SIG-M5 treated with dmso at 0.1 percent for 504 hours (cell line): ENCODE results near the gene SCD5.
A peak's percentile ranks its signal among the peaks of the same experiment; 100 is the strongest.

ENCODE experiments used
- DNase-seq: peaks from one replicate; lab custom pipeline; 2025; ENCODE audit not compliant: unreplicated experiment; lab: John Stamatoyannopoulos, UW

SCD5 gene

DNA sequence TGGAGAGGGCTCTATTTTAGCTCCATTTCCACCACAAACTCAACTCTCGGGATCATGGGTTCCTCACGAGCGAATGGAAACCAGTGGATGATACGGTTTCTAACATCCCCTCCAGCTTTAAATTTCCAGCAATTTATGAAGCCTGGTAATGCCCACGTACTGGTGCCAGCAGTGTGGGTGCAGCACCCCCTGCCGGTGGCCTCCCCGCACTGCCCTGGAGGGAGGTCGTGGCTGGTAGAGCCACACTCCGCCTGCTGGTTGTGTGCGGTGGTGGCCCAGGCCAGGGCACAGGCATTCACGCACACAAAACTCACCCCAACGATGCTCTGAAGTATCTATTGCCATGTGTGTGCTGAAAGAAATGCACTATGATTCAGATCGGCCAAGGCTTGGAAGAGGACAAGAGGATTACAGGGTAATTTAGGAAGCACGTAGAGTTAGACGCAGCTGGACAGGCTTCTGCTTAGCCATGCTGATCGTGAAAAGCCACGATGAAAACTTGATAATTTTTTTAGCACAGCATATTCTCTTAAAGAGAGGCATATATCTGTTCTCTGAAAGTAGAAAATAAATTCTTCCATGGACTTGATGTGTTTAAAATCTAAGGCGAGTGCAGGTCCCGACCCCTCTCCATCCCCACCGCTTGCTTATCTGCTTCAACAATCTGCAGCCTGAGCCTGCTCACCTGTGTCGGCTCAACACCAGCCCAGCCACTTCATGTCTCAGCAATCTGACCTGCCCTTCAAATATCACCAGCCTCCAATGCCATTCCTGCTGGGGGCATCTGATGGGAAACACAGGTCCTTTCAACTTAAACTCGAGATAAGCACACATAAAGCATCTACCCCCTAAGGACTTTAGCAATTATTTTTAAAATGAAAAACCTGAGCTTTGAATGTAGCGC lies 59.1 kb downstream of the SCD5 start:
- DNase-seq: peak; percentile 42

DNA sequence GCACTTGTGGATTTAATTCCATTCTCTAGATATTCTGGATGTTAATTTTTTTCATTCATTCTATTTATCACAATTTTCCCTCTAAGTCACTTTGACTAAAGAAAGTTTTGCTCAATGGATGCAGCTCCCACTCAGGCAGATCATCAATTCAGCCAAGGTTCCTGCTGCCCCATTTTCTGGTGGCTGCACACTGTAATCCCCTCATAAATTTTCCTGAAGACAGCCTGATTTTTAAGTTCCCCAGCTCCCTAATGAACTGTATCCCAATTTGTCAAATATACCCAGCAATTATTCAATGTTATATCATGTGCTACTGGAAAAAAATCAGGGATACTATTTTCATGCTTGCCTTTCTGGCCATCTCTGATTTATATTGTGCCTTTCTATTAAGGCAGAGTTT lies 61.2 kb downstream of the SCD5 start:
- DNase-seq: no peak

DNA sequence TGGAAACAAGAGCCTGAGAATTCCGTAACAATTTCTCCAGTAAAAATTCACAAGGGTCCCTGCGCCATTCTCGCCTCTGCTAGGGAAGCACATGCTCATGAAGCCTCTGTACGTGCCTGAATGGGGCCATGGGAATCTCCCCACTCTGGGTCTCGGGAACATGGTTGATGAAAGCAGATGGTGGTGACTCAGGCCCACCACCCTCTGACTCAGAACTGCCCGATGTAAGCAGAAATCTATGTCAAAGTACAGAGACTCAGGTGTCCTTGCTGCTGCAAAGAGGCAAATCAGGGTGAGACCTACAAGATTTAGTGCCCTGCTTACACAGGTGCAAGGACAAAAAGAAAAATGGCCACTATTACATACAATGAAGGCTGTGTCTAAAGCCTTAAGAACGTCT lies 65.0 kb downstream of the SCD5 start:
- no peak for DNase-seq

- no peak for DNase-seq
These were observed 70.3 kb downstream of the SCD5 start for GRCh38 chr4:82728301-82728700.

- DNase-seq: no peak
These were observed 72.0 kb downstream of the SCD5 start for GRCh38 chr4:82726596-82726995.

- peak; percentile 35 for DNase-seq
These were observed 76.7 kb downstream of the SCD5 start for GRCh38 chr4:82721819-82722423.

DNA sequence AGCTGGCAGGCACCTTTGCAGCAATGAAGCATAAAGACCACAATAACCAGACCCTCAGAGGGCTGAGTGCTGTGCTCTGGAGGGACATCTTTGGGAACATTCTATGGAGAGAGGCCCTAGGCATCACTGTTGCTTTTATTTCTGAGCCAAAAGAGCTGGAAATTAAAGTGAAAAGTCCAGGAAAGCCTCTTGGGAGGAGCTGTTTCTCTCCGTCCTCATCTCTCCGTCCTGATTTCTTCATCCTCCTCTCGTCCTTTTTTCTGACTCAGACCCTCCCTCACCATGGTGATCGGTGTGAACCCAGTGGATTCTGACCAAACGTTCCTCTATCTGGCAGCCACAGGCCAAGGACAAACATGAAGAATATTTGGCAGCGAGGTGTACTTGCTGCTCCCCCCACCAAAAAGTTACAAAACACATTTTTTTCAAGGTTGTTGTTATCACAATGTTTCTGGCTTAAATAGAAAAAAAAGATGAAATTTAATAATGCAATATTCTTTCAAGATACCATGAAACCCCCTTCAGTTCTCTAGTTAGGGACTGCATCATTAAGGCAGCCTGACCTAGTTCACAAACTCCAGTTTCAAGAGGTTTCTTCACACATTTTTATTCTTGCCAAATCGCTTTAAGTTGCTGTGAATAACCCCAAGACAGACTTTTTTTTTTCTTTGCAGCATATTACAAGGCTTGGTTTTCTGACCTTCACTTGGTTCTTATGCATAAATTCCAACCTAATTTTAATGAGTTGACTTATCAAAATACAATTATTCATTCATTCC lies 80.2 kb downstream of the SCD5 start:
- DNase-seq: peak; percentile 1

DNA sequence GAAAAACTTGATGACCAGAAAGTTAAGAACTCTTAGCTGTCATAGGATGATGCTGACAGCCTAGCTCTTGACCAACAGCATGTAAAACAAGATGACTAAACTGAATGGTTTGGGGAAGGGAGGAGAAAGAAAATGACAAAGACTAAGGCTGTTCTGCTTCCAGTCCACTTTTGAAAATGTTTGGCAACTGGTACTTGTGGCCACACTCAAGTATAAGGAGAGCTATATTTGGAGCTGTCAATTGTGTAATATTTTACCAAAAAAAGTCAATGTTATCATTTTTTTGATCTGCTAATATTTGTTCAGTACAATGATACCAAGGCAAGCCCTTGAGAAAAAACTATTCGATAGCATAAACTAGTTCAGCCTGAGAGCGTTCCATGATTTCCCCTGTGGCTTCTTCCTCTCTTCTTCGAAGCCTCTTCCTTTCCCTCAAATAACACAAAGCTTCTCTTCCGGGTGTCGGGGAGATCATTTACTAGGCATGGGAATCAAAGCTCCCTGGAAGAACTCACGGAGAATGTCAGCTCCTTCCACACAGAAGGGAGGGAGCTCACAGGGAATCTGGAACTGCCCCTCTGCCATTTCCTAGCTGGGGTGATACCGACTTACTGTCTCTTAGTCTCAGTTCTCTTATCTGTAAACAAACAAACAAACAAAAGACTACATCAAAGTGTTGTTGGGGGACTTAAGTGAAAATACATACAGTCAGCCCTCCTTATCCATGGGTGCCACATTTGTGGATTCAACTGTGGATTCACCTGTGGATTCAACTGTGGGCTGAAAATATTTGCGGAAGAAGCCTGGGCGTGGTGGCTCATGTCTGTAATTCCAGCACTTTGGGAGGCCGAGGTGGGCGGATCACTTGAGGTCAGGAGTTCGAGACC lies 82.6 kb downstream of the SCD5 start:
- peak; percentile 72 for DNase-seq

- no peak for DNase-seq
These were observed 84.7 kb downstream of the SCD5 start for GRCh38 chr4:82713856-82714255.

DNA sequence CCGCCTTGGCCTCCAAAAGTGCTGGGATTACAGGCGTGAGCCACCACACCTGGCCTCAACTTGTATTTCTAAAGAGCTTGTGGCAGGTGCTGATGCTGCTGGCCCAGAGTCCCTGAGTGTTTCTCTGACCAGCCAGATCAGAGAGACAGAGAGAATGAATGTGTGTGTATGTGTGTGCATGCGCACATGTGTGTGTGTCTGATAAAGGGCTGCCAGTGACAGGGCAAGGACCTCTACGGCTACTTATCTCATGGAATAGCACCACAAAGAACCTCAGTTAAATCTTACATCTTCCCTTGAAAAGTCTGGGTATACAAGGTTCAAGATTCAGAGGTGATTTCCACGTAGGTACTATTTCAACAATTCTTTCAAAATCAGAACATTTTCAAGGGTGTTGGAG lies 86.0 kb downstream of the SCD5 start:
- DNase-seq: no peak

- no peak for DNase-seq
These were observed 87.3 kb downstream of the SCD5 start for GRCh38 chr4:82711158-82711785.

- no peak for DNase-seq
These were observed 88.2 kb downstream of the SCD5 start for GRCh38 chr4:82710197-82710929.

GRCh38 chr4:82708982-82709381 lies 89.6 kb downstream of the SCD5 start:
- no peak for DNase-seq

GRCh38 chr4:82706349-82707000 lies 92.1 kb downstream of the SCD5 start:
- DNase-seq: no peak

GRCh38 chr4:82705928-82706300 lies 92.7 kb downstream of the SCD5 start:
- DNase-seq: no peak

DNA sequence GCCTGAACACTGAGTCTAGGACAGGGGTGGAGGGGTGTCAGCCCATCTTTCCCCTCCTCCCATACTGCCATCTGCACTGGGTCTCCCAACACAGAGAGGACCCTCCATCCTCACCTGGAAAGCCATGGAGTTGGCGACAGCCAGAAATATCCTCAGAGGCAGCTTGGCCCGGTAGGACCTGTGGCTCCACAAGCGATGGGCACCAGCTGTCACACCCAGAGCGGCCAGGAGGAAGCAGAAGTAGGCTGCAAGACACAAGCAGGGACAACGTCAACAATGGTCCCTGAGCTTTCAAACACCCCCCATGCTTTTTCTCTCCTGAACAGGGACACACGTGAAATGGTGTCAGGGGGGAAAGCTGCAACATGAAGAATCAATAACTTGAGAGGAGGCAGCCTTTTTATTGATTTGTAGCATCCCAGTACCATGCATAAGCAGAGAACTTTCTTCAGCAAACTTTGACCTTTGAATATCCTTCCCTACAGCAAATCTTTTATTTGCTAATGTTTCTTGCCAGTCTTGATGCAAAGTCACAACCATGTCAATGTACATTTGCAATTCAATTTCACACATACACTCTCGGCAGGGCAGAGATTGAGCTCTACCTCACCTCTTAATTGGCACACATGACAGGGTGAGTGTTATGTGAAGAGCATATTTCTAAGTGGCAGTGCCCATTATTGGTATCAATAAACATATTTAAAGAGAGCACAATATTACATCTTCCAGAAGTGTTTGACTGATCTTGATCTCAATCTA lies 93.2 kb downstream of the SCD5 start:
- DNase-seq: no peak

GRCh38 chr4:82704156-82704555 lies 94.4 kb downstream of the SCD5 start:
- DNase-seq: no peak

DNA sequence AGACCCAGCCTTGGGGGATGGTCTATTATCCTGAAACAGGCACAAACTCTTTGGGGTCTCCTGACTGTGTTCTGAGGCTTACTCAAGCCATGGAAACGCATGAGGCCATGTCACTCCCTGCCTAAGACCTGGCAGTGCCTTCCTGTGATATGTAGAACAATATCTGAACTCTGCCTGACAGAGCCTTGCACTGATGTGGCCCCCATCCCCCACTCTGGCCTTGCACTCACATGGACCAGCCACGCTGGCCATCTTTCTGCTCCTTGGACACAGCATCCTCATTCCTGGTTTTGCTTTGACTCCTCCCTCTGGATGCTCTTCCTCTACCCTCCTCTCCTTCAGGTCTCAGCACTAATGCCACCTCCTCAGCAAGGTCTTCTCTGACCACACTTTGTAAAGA lies 100.2 kb downstream of the SCD5 start:
- no peak for DNase-seq

- no peak for DNase-seq
These were observed 101.0 kb downstream of the SCD5 start for GRCh38 chr4:82697561-82697960.
